Heart left ventricle (tissue), 16 donors: ENCODE data around the gene ZNF521. TPM values are rescaled to one million over a fixed set of nuclear protein-coding genes. Genes with fewer than 3 reads are reported as not detected.

Experiments
- ATAC-seq, 4 donors: fragments of 200-7000 bp; cut with Tn5 transposase; one replicate each; pipeline ENCODE4 v1.9.1; 2020 to 2022; ENCODE audit warnings: moderate library complexity in 4 of 4, mild to moderate bottlenecking in 3 of 4, moderate number of reproducible peaks in 1 of 4
- DNase-seq, 5 donors: peaks; one replicate each; pipeline ENCODE4 v3.0.0-alpha.2; 2020
- H3K27ac ChIP-seq, 12 donors: fragments of 200-600 bp; sonication (generic) in 4 of 12; one replicate each; pipeline versions ENCODE4 v1.5.0 to v1.8.0; 2016 to 2022; ENCODE audit warnings: mild to moderate bottlenecking in 2 of 12
- H3K27me3 ChIP-seq, 9 donors: fragments of 200-600 bp; sonication (generic) in 2 of 9; one replicate each; pipeline versions ENCODE4 v1.5.1 to v1.8.0; 2016 to 2022; ENCODE audit warnings: mild to moderate bottlenecking in 3 of 9
- H3K36me3 ChIP-seq, 9 donors: fragments of 200-600 bp; sonication (generic) in 2 of 9; one replicate each; pipeline versions ENCODE4 v1.5.0 to v1.8.0; 2018 to 2022; ENCODE audit warnings: mild to moderate bottlenecking in 2 of 9
- H3K4me1 ChIP-seq, 12 donors: fragments of 200-600 bp; sonication (generic) in 4 of 12; one replicate each; pipeline versions ENCODE4 v1.5.0 to v1.8.0; 2016 to 2022; ENCODE audit warnings: mild to moderate bottlenecking in 3 of 12
- H3K4me3 ChIP-seq, 12 donors: fragments of 200-600 bp; sonication (generic) in 4 of 12; one replicate each; pipeline versions ENCODE4 v1.5.0 to v1.8.0; 2017 to 2022; ENCODE audit warnings: mild to moderate bottlenecking in 9 of 12, moderate library complexity in 4 of 12
- H3K9me3 ChIP-seq, 12 donors: fragments of 200-600 bp; sonication (generic) in 4 of 12; one replicate each; pipeline versions ENCODE4 v1.5.0 to v1.8.0; 2016 to 2022; ENCODE audit warnings: mild to moderate bottlenecking in 1 of 12
- CTCF ChIP-seq, 12 donors: fragments of 200-600 bp; sonication (generic) in 4 of 12; IDR thresholded peaks; one replicate each; pipeline versions ENCODE4 v1.5.0 to v1.8.0; 2018 to 2022; ENCODE audit warnings: antibody characterized with exemption in 12 of 12, mild to moderate bottlenecking in 5 of 12
- POLR2A ChIP-seq, 2 donors: fragments of 450-650 bp; IDR thresholded peaks; one replicate each; pipeline ENCODE4 v1.6.1; 2017; ENCODE audit warnings: antibody characterized with exemption in 2 of 2, mild to moderate bottlenecking in 2 of 2, moderate library complexity in 2 of 2
- WGBS, 4 donors: extraction: QIAGEN DNeasy Blood & Tissue Kit in 2 of 4; methylation state at CpG; one replicate each; pipeline versions ENCODE4 v1.1.5 to v1.1.7; 2013 to 2018; 5-methylcytosine and 5-hydroxymethylcytosine counted together
- intact Hi-C, 10 donors: fragments of 100-400 bp; cut with DNase I; formaldehyde crosslinking; loops; one replicate each; pipeline versions ENCODE4 v1.11.1 to v1.14.2; 2022
- polyA plus RNA-seq, 2 donors: library from polyadenylated mRNA; stranded (reverse); fragments of 200-250 nt; gene quantifications; one replicate each; pipeline ENCODE4 v1.2.3, GENCODE V29; 2013
- total RNA-seq, 9 donors: library from RNA; depleted of rRNA in 2 of 9; stranded (reverse); fragments of >200 nt in 2 of 9; fragmentation: NEBNext Ultra II Directional in 3 of 9; extraction: Animal tissue kit (Norgen Biotek cat#: 25700) in 3 of 9; gene quantifications; one replicate each; pipeline versions ENCODE4 v1.1.0 to v1.2.4, GENCODE V29; 2016 to 2023
- donor health status: ischemic (EF 13 %, LVEDD 7.1; RV severe dilation, severe dysfunction).
- donor health status: healthy with polysubstance abuse.
- donor health status: DM: no; HTN: yes; CAD: no.
- donor health status: DM: no; HTN: no; CAD: no.
- donor health status: ischemic (EF 25% LVEDD 6.9; RV normal size, moderate dysfunction).
- donor health status: ischemic (EF 25% LVEDD 5.7; RV mildly dilated, moderate dysfunction).
- donor health status: healthy.
- donor health status: DM: yes; HTN: yes; CAD: no.
- donor health status: ischemic (EF 35%, LVEDD 5.7; RV mildly dilated, moderate dysfunction).
- donor health status: nonischemic (EF 11% LVEDD 7.7; RV severe dilation, severe dysfunction).
- donor health status: DM: yes; HTN: yes; CAD: no.
- donor health status: PGD.
- donor health status: ischemic (EF 29% LVEDD 5.4; RV normal size, mild dysfunction).
- donor health status: nonischemic (EF 23%, LVEDD 6.1; RV moderate dilation, normal function).

ZNF521 gene
- total and polyA plus RNA-seq, 11 donors: 1.5 to 24.4 (median 14.9) TPM

GRCh38 chr18:25244170-25244569, 107.8 kb downstream of the ZNF521 start:
- peaks cover 0 to 20% (median 9%) of the 10 kb centered on the region in 12 donors for H3K4me1 ChIP-seq
- H3K9me3 ChIP-seq: no peaks in the 10 kb centered on the region
- H3K4me3 ChIP-seq: no peak overlapping the region
- TF ChIP-seq CTCF (IDR thresholded peaks at IDR 0.05): no peak
- no peak for TF ChIP-seq POLR2A (IDR thresholded peaks at IDR 0.05)
- H3K36me3 ChIP-seq: no peaks in the 10 kb centered on the region
- intact Hi-C loops: loop anchor here in 1 of 10 donors (5.0 kb wide), 1 partner anchor 33 kb away; no protein-coding TSS in a partner anchor
- H3K27ac ChIP-seq: no peak overlapping the region
- DNase-seq (no peak), ATAC-seq (no peak)
- H3K27me3 ChIP-seq: no peaks in the 10 kb centered on the region

- Histone ChIP-seq H3K9me3 (no peaks in the 10 kb centered on the region), H3K27me3 (no peaks in the 10 kb centered on the region), H3K36me3 (no peaks in the 10 kb centered on the region), H3K27ac (no peak overlapping the region), H3K4me3 (no peak overlapping the region), H3K4me1 (peaks cover 0 to 23% (median 13%) of the 10 kb centered on the region in 12 donors)
- ATAC-seq: no peak
- no peak for DNase-seq
- intact Hi-C loops: loop anchor here in 1 of 10 donors (5.0 kb wide), 1 partner anchor 34 kb away; no protein-coding TSS in a partner anchor
- TF ChIP-seq POLR2A (IDR thresholded peaks at IDR 0.05) (no peak), CTCF (IDR thresholded peaks at IDR 0.05) (no peak)
- WGBS, 4 donors: 80 to 89% (median 88%) methylated on average over 1 of the region's 1 CpG
Measured at GRCh38 chr18:25243754-25244153, 108.2 kb downstream of the ZNF521 start.

GRCh38 chr18:25243257-25243656, 108.7 kb downstream of the ZNF521 start:
- ATAC-seq (no peak), DNase-seq (no peak)
- TF ChIP-seq POLR2A (IDR thresholded peaks at IDR 0.05) (no peak), CTCF (IDR thresholded peaks at IDR 0.05) (no peak)
- WGBS, 4 donors: 85 to 94% (median 91%) methylated on average over 2 of the region's 2 CpGs
- no peaks in the 10 kb centered on the region for H3K27me3 ChIP-seq
- peaks cover 0 to 28% (median 14%) of the 10 kb centered on the region in 12 donors for H3K4me1 ChIP-seq
- H3K9me3 ChIP-seq: no peaks in the 10 kb centered on the region
- no peak overlapping the region for H3K4me3 ChIP-seq
- H3K27ac ChIP-seq: no peak overlapping the region
- no peaks in the 10 kb centered on the region for H3K36me3 ChIP-seq
- intact Hi-C loops: loop anchor here in 1 of 10 donors (5.0 kb wide), 1 partner anchor 34 kb away; no protein-coding TSS in a partner anchor

GRCh38 chr18:25240420-25240770, 111.6 kb downstream of the ZNF521 start:
- WGBS, 4 donors: 76 to 83% (median 82%) methylated on average over 5 of the region's 5 CpGs
- Histone ChIP-seq H3K36me3 (no peaks in the 10 kb centered on the region), H3K27me3 (no peaks in the 10 kb centered on the region), H3K9me3 (no peaks in the 10 kb centered on the region), H3K27ac (no peak overlapping the region), H3K4me3 (no peak overlapping the region), H3K4me1 (peaks cover 0 to 48% (median 15%) of the 10 kb centered on the region in 12 donors)
- no peak for DNase-seq
- no peak for TF ChIP-seq POLR2A (IDR thresholded peaks at IDR 0.05)
- no peak for TF ChIP-seq CTCF (IDR thresholded peaks at IDR 0.05)
- ATAC-seq: no peak
- intact Hi-C loops: loop anchor here in 1 of 10 donors (5.0 kb wide), 1 partner anchor 37 kb away; no protein-coding TSS in a partner anchor
